Mesendoderm (in vitro differentiated cells): Measurements from ENCODE around the gene DCDC2.
"Not testable (repeated sequence)": the region's sequence is repeated elsewhere in the genome, so short reads cannot be mapped to it uniquely, and the experiment has no call there.

ENCODE experiments used
- DNase-seq: peaks from one replicate; pipeline ENCODE4 v3.0.0; 2013
- H2AK5ac ChIP-seq: 2 replicates; pipeline ENCODE4 v1.6.1; 2013; ENCODE audit warnings: low read length, inconsistent platforms
- H2BK120ac ChIP-seq: 2 replicates; pipeline ENCODE4 v1.6.1; 2013; ENCODE audit warnings: low read depth, mild to moderate bottlenecking, low read length, moderate library complexity, mixed read lengths
- H2BK15ac ChIP-seq: replicated peaks from 2 replicates; pipeline ENCODE4 v1.6.1; 2013; ENCODE audit warnings: low read depth, mild to moderate bottlenecking, moderate library complexity
- H2BK5ac ChIP-seq: 2 replicates; pipeline ENCODE4 v1.6.1; 2013; ENCODE audit warnings: low read length, inconsistent platforms
- H3K18ac ChIP-seq: 2 replicates; pipeline ENCODE4 v1.6.1; 2013; ENCODE audit warnings: mild to moderate bottlenecking, low read length, mixed read lengths
- H3K23ac ChIP-seq: one replicate; pipeline ENCODE4 v1.6.1; 2013; ENCODE audit warnings: low read length
- H3K27ac ChIP-seq: 2 replicates; pipeline ENCODE4 v1.5.1; 2013; ENCODE audit warnings: low read depth, mild to moderate bottlenecking, inconsistent platforms, low read length, moderate library complexity
- H3K27me3 ChIP-seq: 2 replicates; pipeline ENCODE4 v1.6.1; 2013; ENCODE audit warnings: low read length, control low read depth, mild to moderate bottlenecking, inconsistent platforms; ENCODE audit not compliant: insufficient read depth, poor library complexity
- H3K36me3 ChIP-seq: 2 replicates; pipeline ENCODE4 v1.6.1; 2013; ENCODE audit warnings: low read length, inconsistent platforms; ENCODE audit not compliant: control insufficient read depth, insufficient read depth
- H3K4ac ChIP-seq: one replicate; pipeline ENCODE4 v1.6.1; 2013; ENCODE audit warnings: low read depth, mild to moderate bottlenecking, low read length, moderate library complexity
- H3K4me1 ChIP-seq: 2 replicates; pipeline ENCODE4 v1.6.1; 2013; ENCODE audit warnings: low read depth, low read length, inconsistent platforms; ENCODE audit not compliant: control insufficient read depth
- H3K4me2 ChIP-seq: 2 replicates; pipeline ENCODE4 v1.6.1; 2013; ENCODE audit warnings: low read length
- H3K4me3 ChIP-seq: 2 replicates; pipeline ENCODE4 v1.5.1; 2013; ENCODE audit warnings: mild to moderate bottlenecking, low read length
- H3K56ac ChIP-seq: one replicate; pipeline ENCODE4 v1.6.1; 2013; ENCODE audit warnings: low read length
- H3K79me1 ChIP-seq: 2 replicates; pipeline ENCODE4 v1.6.1; 2013; ENCODE audit warnings: low read length, inconsistent platforms
- H3K79me2 ChIP-seq: 2 replicates; pipeline ENCODE4 v1.6.1; 2013; ENCODE audit warnings: mild to moderate bottlenecking, low read length; ENCODE audit not compliant: control insufficient read depth, insufficient read depth
- H3K9ac ChIP-seq: 2 replicates; pipeline ENCODE4 v1.6.1; 2013; ENCODE audit warnings: low read length, inconsistent platforms
- H4K5ac ChIP-seq: one replicate; pipeline ENCODE4 v1.6.1; 2013; ENCODE audit warnings: low read length
- H4K8ac ChIP-seq: one replicate; pipeline ENCODE4 v1.6.1; 2013; ENCODE audit warnings: low read depth, mild to moderate bottlenecking, control low read depth, low read length, moderate library complexity
- WGBS: extraction: QIAGEN DNeasy Blood & Tissue Kit; methylation state at CpG from one replicate; pipeline ENCODE4 v1.1.7; 2013; ENCODE audit warnings: low lambda C conversion rate, missing lambda C conversion rate; ENCODE audit not compliant: insufficient coverage; ENCODE audit errors: extremely low coverage; 5-methylcytosine and 5-hydroxymethylcytosine counted together

DCDC2 gene

DNA sequence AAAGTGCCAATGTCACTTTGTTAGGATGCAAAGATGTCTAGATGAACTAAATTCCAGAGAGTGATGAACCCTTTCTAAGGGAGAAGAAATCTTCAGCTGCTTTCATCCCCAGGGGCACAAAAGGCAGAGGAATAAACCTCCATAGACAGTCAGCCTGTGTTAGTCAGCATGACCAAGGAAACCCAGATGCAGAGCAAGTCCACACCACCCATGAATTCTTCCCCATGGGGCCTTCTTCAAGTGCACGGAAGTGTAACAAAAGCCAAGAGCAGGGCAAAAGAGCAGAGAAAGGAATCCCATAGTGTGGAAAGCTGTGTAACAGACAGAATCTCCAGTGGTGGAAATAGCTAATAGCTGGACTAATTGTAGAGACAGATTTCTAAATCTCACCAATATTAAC, 50.0 kb downstream of the DCDC2 start:
- H3K4me3 ChIP-seq, result no peak overlapping the region
- no peak overlapping the region for H3K56ac ChIP-seq
- H3K4ac ChIP-seq, result no peak overlapping the region
- H3K79me1 ChIP-seq, result no peaks in the 10 kb centered on the region
- H4K8ac ChIP-seq, result no peak overlapping the region
- no peak overlapping the region for H3K9ac ChIP-seq
- no peak overlapping the region for H4K5ac ChIP-seq
- H3K27me3 ChIP-seq, result no peaks in the 10 kb centered on the region
- no peak overlapping the region for H2BK5ac ChIP-seq
- H3K36me3 ChIP-seq, result no peaks in the 10 kb centered on the region
- H2BK15ac ChIP-seq, result no peak overlapping the region
- no peak overlapping the region for H3K18ac ChIP-seq
- H3K4me2 ChIP-seq, result no peak overlapping the region
- no CpG with 5 or more reads among the region's 1 CpG for WGBS
- H3K23ac ChIP-seq, result no peak overlapping the region
- H3K4me1 ChIP-seq, result no peaks in the 10 kb centered on the region
- no peak overlapping the region for H2AK5ac ChIP-seq
- no peak for DNase-seq
- H2BK120ac ChIP-seq, result no peak overlapping the region
- H3K27ac ChIP-seq, result no peak overlapping the region
- H3K79me2 ChIP-seq, result no peaks in the 10 kb centered on the region

DNA sequence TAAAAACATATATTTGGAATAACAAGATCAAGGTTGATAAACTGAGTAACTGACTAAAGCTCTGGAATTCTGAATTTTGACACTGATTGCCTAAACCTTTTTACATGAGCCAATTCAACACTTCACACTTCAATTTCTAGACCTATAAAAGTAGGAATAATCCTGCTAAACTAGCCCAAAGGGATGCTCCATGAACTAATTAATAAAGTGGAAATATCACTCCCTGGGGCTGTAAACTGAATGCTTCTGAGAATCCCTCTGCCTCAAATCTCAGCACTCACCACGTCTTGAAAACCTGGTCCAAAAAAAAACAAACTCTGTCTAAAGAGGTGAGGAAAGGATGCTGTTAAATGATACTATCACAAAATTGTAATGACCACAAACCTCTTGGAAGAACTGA, 50.9 kb downstream of the DCDC2 start:
- no peak overlapping the region for H2BK15ac ChIP-seq

DNA sequence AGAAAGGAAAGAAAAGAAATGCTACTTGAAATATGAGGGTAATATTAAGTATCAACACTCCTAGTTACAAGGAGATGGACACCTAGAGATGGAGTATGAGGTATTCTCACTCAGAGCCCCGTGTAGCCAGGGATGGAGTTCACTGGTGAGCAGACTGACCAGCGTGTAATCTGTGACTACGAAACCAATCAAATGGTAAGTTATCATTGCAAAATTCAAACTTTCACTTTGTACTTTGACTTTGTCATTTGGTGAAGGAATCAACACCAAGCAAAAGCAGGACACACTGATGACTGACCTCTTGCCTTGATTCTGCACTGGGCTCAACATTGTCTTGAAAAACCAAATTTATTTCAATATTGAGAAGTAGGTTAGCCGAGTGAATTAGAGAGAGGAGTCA, 51.8 kb downstream of the DCDC2 start:
- WGBS, result no CpG with 5 or more reads among the region's 4 CpGs
- H2AK5ac ChIP-seq, result no peak overlapping the region
- DNase-seq, result no peak
- H3K79me1 ChIP-seq, result no peaks in the 10 kb centered on the region
- H3K4me2 ChIP-seq, result no peak overlapping the region
- no peak overlapping the region for H2BK15ac ChIP-seq
- no peaks in the 10 kb centered on the region for H3K4me1 ChIP-seq
- no peaks in the 10 kb centered on the region for H3K79me2 ChIP-seq
- no peak overlapping the region for H3K56ac ChIP-seq
- H3K23ac ChIP-seq, result no peak overlapping the region
- no peak overlapping the region for H3K9ac ChIP-seq
- H3K4me3 ChIP-seq, result no peak overlapping the region
- H2BK5ac ChIP-seq, result no peak overlapping the region
- no peak overlapping the region for H2BK120ac ChIP-seq
- no peak overlapping the region for H3K27ac ChIP-seq
- H3K18ac ChIP-seq, result no peak overlapping the region
- no peak overlapping the region for H4K8ac ChIP-seq
- no peak overlapping the region for H4K5ac ChIP-seq
- no peaks in the 10 kb centered on the region for H3K36me3 ChIP-seq
- H3K4ac ChIP-seq, result no peak overlapping the region
- H3K27me3 ChIP-seq, result no peaks in the 10 kb centered on the region

More for the DNA sequence above, 50.9 kb downstream of the DCDC2 start:
- Histone ChIP-seq H2AK5ac (no peak overlapping the region), H3K4me1 (no peaks in the 10 kb centered on the region), H2BK120ac (no peak overlapping the region), H3K18ac (no peak overlapping the region), H3K27ac (no peak overlapping the region), H3K4me3 (no peak overlapping the region), H3K56ac (no peak overlapping the region), H3K9ac (no peak overlapping the region), H3K27me3 (no peaks in the 10 kb centered on the region), H4K5ac (no peak overlapping the region), H3K79me2 (no peaks in the 10 kb centered on the region), H2BK5ac (no peak overlapping the region), H3K79me1 (no peaks in the 10 kb centered on the region), H3K4me2 (no peak overlapping the region), H3K36me3 (no peaks in the 10 kb centered on the region), H3K4ac (no peak overlapping the region), H4K8ac (no peak overlapping the region), H3K23ac (no peak overlapping the region)
- no CpG with 5 or more reads among the region's 1 CpG for WGBS
- no peak for DNase-seq

DNA sequence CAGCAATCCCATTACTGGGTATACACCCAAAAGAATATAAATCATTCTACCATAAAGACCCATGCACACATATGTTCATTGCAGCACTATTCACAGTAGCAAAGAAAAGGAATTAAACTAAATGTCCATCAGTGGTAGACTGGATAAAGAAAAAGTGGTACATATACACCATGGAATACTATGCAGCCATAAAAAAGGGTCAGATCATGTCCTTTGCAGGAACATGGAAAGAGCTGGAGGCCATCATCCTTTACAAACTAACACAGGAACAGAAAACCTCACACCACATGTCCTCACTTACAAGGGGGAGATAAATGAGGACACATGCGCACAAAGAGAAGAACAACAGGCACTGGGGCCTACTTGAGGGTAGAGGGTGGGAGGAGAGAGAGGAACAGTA, 60.9 kb downstream of the DCDC2 start:
- no peak overlapping the region for H4K5ac ChIP-seq
- H3K79me1 ChIP-seq, result no peaks in the 10 kb centered on the region
- no peak overlapping the region for H2BK15ac ChIP-seq
- H3K4me2 ChIP-seq, result no peak overlapping the region
- H3K27ac ChIP-seq, result no peak overlapping the region
- no peak overlapping the region for H2BK5ac ChIP-seq
- H3K18ac ChIP-seq, result no peak overlapping the region
- H3K4me1 ChIP-seq, result no peaks in the 10 kb centered on the region
- no peak for DNase-seq
- H3K4ac ChIP-seq, result no peak overlapping the region
- H2BK120ac ChIP-seq, result no peak overlapping the region
- H3K79me2 ChIP-seq, result no peaks in the 10 kb centered on the region
- H2AK5ac ChIP-seq, result no peak overlapping the region
- no CpG with 5 or more reads among the region's 1 CpG for WGBS
- no peak overlapping the region for H3K56ac ChIP-seq
- H3K9ac ChIP-seq, result no peak overlapping the region
- H3K27me3 ChIP-seq, result no peaks in the 10 kb centered on the region
- no peak overlapping the region for H4K8ac ChIP-seq
- no peak overlapping the region for H3K4me3 ChIP-seq
- H3K36me3 ChIP-seq, result no peaks in the 10 kb centered on the region
- H3K23ac ChIP-seq, result no peak overlapping the region

DNA sequence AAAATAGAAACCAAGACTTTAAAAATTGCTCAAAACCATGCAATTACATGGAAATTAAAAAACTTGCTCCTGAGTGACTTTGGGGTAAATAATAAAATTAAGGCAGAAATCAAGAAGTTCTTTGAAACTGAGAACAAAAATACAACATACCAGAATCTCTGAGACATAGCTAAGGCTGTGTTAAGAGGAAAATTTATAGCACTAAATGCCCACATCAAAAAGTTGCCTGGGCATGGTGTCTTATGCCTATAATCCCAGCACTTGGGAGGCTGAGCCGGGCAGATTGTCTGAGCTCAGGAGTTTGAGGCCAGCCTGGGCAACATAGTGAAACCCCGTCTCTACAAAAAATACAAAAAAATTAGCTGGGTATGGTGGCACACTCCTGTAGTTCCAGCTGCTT, 64.0 kb downstream of the DCDC2 start:
- H3K4me3 ChIP-seq, result not testable (repeated sequence)
- WGBS, result no CpG with 5 or more reads among the region's 2 CpGs

DNA sequence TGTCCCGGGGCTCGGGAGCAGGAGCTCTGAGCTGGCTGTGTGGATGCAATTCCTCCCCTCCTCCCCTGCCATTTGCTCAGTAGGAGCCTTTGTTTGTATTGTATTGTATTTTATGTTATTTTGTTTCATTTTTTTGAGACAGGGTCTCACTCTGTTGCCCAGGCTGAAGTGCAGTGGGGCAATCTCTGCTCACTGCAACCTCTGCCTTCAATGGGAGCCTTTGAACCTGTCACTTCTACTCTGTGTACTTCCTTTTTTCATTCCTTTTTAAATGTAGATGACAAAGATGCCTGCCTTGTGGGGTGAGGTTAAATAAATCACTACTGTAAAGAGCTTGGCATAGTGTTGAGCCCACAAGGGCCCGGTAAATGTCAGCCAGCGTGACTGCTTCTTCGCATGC, 70.6 kb downstream of the DCDC2 start:
- WGBS, result no CpG with 5 or more reads among the region's 5 CpGs
- H3K56ac ChIP-seq, result no peak overlapping the region
- H3K4me1 ChIP-seq, result no peaks in the 10 kb centered on the region
- H3K18ac ChIP-seq, result no peak overlapping the region
- H4K8ac ChIP-seq, result no peak overlapping the region
- no peak for DNase-seq
- H2AK5ac ChIP-seq, result no peak overlapping the region
- no peaks in the 10 kb centered on the region for H3K79me1 ChIP-seq
- H2BK5ac ChIP-seq, result no peak overlapping the region
- no peak overlapping the region for H3K4ac ChIP-seq
- no peak overlapping the region for H3K4me3 ChIP-seq
- no peak overlapping the region for H2BK15ac ChIP-seq
- no peaks in the 10 kb centered on the region for H3K36me3 ChIP-seq
- no peaks in the 10 kb centered on the region for H3K27me3 ChIP-seq
- H2BK120ac ChIP-seq, result no peak overlapping the region
- no peak overlapping the region for H4K5ac ChIP-seq
- H3K79me2 ChIP-seq, result no peaks in the 10 kb centered on the region
- H3K27ac ChIP-seq, result no peak overlapping the region
- H3K9ac ChIP-seq, result no peak overlapping the region
- H3K23ac ChIP-seq, result no peak overlapping the region
- no peak overlapping the region for H3K4me2 ChIP-seq

More for the DNA sequence above, 64.0 kb downstream of the DCDC2 start:
- H3K18ac ChIP-seq, H3K23ac ChIP-seq, H3K4ac ChIP-seq, H3K27ac ChIP-seq, H3K36me3 ChIP-seq, H3K4me2 ChIP-seq, H4K8ac ChIP-seq, H2BK5ac ChIP-seq, H4K5ac ChIP-seq, H3K4me1 ChIP-seq, H3K9ac ChIP-seq, H3K56ac ChIP-seq, H2BK120ac ChIP-seq, H3K79me2 ChIP-seq, H3K79me1 ChIP-seq, H3K27me3 ChIP-seq, H2BK15ac ChIP-seq, H2AK5ac ChIP-seq, DNase-seq: not testable (repeated sequence)
